HEK293 (cell line): ENCODE measurements around the gene HEATR5B.

ENCODE experiments used
- ZNF677 ChIP-seq: fragments of 450-650 bp; IDR thresholded peaks from 2 replicates; pipeline ENCODE4 v1.5.0; 2018; ENCODE audit warnings: missing biosample characterization, mild to moderate bottlenecking, missing genetic modification characterization, moderate library complexity
- TF ChIP-seq, protein P1 (sequence below): fragments of 450-650 bp; formaldehyde crosslinking; IDR thresholded peaks from 2 replicates; pipeline ENCODE4 v1.5.1; 2016; ENCODE audit warnings: missing biosample characterization, missing genetic modification characterization
- TF ChIP-seq, protein P2 (sequence below): fragments of 450-650 bp; formaldehyde crosslinking; IDR thresholded peaks from 2 replicates; pipeline ENCODE4 v1.5.1; 2016; ENCODE audit warnings: missing biosample characterization, missing genetic modification characterization, low read depth
- TF ChIP-seq, protein P3 (sequence below): fragments of 450-650 bp; formaldehyde crosslinking; IDR thresholded peaks from 2 replicates; pipeline ENCODE4 v1.5.1; 2016; ENCODE audit warnings: missing biosample characterization, missing genetic modification characterization
- TF ChIP-seq, protein P4 (sequence below): fragments of 450-650 bp; formaldehyde crosslinking; IDR thresholded peaks from 2 replicates; pipeline ENCODE4 v1.5.1; 2016; ENCODE audit warnings: missing biosample characterization, missing genetic modification characterization
- TF ChIP-seq, protein P5 (sequence below): fragments of 450-650 bp; formaldehyde crosslinking; IDR thresholded peaks from 2 replicates; pipeline ENCODE4 v1.5.1; 2016; ENCODE audit warnings: missing biosample characterization, missing genetic modification characterization

GRCh38 chr2:37096568-37096967 is 12.4 kb upstream of the HEATR5B start:
- TF ChIP-seq, protein P1, sequence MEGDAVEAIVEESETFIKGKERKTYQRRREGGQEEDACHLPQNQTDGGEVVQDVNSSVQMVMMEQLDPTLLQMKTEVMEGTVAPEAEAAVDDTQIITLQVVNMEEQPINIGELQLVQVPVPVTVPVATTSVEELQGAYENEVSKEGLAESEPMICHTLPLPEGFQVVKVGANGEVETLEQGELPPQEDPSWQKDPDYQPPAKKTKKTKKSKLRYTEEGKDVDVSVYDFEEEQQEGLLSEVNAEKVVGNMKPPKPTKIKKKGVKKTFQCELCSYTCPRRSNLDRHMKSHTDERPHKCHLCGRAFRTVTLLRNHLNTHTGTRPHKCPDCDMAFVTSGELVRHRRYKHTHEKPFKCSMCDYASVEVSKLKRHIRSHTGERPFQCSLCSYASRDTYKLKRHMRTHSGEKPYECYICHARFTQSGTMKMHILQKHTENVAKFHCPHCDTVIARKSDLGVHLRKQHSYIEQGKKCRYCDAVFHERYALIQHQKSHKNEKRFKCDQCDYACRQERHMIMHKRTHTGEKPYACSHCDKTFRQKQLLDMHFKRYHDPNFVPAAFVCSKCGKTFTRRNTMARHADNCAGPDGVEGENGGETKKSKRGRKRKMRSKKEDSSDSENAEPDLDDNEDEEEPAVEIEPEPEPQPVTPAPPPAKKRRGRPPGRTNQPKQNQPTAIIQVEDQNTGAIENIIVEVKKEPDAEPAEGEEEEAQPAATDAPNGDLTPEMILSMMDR (tag by site-specific recombination), result no peak
- TF ChIP-seq, protein P2, sequence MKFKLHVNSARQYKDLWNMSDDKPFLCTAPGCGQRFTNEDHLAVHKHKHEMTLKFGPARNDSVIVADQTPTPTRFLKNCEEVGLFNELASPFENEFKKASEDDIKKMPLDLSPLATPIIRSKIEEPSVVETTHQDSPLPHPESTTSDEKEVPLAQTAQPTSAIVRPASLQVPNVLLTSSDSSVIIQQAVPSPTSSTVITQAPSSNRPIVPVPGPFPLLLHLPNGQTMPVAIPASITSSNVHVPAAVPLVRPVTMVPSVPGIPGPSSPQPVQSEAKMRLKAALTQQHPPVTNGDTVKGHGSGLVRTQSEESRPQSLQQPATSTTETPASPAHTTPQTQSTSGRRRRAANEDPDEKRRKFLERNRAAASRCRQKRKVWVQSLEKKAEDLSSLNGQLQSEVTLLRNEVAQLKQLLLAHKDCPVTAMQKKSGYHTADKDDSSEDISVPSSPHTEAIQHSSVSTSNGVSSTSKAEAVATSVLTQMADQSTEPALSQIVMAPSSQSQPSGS, result no peak
- TF ChIP-seq, protein P3, sequence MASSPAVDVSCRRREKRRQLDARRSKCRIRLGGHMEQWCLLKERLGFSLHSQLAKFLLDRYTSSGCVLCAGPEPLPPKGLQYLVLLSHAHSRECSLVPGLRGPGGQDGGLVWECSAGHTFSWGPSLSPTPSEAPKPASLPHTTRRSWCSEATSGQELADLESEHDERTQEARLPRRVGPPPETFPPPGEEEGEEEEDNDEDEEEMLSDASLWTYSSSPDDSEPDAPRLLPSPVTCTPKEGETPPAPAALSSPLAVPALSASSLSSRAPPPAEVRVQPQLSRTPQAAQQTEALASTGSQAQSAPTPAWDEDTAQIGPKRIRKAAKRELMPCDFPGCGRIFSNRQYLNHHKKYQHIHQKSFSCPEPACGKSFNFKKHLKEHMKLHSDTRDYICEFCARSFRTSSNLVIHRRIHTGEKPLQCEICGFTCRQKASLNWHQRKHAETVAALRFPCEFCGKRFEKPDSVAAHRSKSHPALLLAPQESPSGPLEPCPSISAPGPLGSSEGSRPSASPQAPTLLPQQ, result no peak
- TF ChIP-seq, protein P4, sequence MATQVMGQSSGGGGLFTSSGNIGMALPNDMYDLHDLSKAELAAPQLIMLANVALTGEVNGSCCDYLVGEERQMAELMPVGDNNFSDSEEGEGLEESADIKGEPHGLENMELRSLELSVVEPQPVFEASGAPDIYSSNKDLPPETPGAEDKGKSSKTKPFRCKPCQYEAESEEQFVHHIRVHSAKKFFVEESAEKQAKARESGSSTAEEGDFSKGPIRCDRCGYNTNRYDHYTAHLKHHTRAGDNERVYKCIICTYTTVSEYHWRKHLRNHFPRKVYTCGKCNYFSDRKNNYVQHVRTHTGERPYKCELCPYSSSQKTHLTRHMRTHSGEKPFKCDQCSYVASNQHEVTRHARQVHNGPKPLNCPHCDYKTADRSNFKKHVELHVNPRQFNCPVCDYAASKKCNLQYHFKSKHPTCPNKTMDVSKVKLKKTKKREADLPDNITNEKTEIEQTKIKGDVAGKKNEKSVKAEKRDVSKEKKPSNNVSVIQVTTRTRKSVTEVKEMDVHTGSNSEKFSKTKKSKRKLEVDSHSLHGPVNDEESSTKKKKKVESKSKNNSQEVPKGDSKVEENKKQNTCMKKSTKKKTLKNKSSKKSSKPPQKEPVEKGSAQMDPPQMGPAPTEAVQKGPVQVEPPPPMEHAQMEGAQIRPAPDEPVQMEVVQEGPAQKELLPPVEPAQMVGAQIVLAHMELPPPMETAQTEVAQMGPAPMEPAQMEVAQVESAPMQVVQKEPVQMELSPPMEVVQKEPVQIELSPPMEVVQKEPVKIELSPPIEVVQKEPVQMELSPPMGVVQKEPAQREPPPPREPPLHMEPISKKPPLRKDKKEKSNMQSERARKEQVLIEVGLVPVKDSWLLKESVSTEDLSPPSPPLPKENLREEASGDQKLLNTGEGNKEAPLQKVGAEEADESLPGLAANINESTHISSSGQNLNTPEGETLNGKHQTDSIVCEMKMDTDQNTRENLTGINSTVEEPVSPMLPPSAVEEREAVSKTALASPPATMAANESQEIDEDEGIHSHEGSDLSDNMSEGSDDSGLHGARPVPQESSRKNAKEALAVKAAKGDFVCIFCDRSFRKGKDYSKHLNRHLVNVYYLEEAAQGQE (tag by site-specific recombination), result no peak
- TF ChIP-seq, protein P5, sequence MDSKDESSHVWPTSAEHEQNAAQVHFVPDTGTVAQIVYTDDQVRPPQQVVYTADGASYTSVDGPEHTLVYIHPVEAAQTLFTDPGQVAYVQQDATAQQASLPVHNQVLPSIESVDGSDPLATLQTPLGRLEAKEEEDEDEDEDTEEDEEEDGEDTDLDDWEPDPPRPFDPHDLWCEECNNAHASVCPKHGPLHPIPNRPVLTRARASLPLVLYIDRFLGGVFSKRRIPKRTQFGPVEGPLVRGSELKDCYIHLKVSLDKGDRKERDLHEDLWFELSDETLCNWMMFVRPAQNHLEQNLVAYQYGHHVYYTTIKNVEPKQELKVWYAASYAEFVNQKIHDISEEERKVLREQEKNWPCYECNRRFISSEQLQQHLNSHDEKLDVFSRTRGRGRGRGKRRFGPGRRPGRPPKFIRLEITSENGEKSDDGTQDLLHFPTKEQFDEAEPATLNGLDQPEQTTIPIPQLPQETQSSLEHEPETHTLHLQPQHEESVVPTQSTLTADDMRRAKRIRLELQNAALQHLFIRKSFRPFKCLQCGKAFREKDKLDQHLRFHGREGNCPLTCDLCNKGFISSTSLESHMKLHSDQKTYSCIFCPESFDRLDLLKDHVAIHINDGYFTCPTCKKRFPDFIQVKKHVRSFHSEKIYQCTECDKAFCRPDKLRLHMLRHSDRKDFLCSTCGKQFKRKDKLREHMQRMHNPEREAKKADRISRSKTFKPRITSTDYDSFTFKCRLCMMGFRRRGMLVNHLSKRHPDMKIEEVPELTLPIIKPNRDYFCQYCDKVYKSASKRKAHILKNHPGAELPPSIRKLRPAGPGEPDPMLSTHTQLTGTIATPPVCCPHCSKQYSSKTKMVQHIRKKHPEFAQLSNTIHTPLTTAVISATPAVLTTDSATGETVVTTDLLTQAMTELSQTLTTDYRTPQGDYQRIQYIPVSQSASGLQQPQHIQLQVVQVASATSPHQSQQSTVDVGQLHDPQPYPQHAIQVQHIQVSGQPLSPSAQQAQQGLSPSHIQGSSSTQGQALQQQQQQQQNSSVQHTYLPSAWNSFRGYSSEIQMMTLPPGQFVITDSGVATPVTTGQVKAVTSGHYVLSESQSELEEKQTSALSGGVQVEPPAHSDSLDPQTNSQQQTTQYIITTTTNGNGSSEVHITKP, result no peak
- TF ChIP-seq ZNF677 (tag by site-specific recombination), result no peak
